Activated T-cell treated with anti-CD3 and anti-CD28 coated beads, Interleukin-2, amount 50 U/mL, for 72 hours (primary cell): Measurements from ENCODE around the gene CNPY1. TPM values are rescaled to one million over a fixed set of nuclear protein-coding genes. Genes with fewer than 3 reads are reported as not detected.

ENCODE experiments used
- ATAC-seq, 2 donors: fragments of 150-1000 bp; cut with Tn5 transposase; replicated peaks in 1 of 2; 2 replicates each; pipeline ENCODE4 v1.10.0; 2021; ENCODE audit warnings: moderate library complexity in 2 of 2, mild to moderate bottlenecking in 1 of 2
- DNase-seq, 2 donors: peaks; one replicate each; pipeline ENCODE4 v3.0.0; 2021 to 2022; ENCODE audit warnings: mixed read lengths in 1 of 2
- H3K27ac Mint-ChIP-seq: one replicate; pipeline ENCODE4 v1.8.0; 2022; ENCODE audit warnings: mild to moderate bottlenecking, moderate library complexity, mixed read lengths
- H3K27me3 Mint-ChIP-seq: one replicate; pipeline ENCODE4 v1.8.0; 2022; ENCODE audit warnings: low read depth, mixed read lengths
- H3K36me3 Mint-ChIP-seq, 2 donors: one replicate each; pipeline ENCODE4 v1.8.0; 2022; ENCODE audit warnings: mixed read lengths in 2 of 2, mild to moderate bottlenecking in 1 of 2; ENCODE audit not compliant: insufficient read depth in 2 of 2
- H3K4me1 Mint-ChIP-seq: one replicate; pipeline ENCODE4 v1.8.0; 2022; ENCODE audit warnings: low read depth, mixed read lengths
- H3K4me3 Mint-ChIP-seq, 2 donors: one replicate each; pipeline ENCODE4 v1.8.0; 2022; ENCODE audit warnings: mild to moderate bottlenecking in 2 of 2, mixed read lengths in 2 of 2, moderate library complexity in 2 of 2
- H3K9me3 Mint-ChIP-seq, 2 donors: one replicate each; pipeline ENCODE4 v1.8.0; 2022; ENCODE audit warnings: mixed read lengths in 2 of 2
- total RNA-seq, 2 donors: library from RNA; stranded (reverse); gene quantifications; one replicate each; pipeline ENCODE4 v1.2.3, GENCODE V29; 2022

The CNPY1 gene
- total RNA-seq, 2 donors from 2014 or later = not detected

DNA sequence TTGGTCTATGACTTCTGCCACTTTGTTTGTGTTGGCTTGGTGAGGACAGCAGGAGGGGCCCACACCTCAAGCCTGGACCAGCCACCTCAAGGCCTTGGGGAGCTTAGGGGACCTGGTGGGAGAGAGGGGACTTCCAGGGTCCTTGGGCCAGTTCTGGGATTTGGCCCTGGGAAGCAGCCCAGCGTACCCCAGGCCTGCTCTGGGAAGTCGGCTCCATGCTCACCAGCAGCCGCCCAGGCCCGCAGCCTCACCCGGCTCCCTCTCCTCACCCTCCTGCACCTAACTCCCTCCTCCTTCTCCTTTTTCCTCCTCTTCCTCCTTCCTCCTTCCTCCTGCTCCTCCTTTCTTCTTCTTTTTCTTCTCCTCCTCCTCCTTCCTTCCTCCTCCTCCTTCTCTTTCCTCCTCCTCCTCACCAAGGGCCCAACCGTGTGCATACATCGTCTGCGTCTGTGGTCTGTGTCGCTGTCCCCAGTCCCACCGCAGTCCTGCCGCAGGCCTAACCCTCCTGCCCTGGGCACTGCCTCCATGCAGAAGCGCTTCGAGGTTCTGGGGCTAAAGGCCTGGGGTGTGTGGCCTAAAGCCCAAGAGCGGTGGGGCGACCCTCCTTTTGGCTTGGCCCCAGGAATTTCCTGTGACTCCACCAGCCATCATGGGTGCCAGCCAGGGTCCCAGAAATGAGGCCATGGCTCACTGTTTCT, 83.1 kb downstream of the CNPY1 start:
- H3K36me3 Mint-ChIP-seq = no peaks in the 10 kb centered on the region
- H3K9me3 Mint-ChIP-seq = no peaks in the 10 kb centered on the region
- peaks cover 78% of the 10 kb centered on the region for H3K27me3 Mint-ChIP-seq

DNA sequence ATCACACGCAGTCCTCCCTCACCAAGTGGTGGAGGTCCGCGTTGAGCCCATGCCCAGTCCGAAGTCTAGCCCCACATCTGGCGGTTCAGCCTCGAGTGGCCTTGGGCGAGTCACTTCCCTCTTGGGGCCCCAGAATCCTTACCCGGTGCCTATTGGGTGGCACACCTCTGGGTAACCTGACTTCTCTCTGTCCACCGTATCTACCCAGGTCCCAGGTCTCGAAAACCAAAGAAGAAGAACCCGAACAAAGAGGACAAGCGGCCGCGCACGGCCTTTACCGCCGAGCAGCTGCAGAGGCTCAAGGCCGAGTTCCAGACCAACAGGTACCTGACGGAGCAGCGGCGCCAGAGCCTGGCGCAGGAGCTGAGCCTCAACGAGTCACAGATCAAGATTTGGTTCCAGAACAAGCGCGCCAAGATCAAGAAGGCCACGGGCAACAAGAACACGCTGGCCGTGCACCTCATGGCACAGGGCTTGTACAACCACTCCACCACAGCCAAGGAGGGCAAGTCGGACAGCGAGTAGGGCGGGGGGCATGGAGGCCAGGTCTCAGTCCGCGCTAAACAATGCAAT, 84.1 kb downstream of the CNPY1 start:
- Mint-ChIP-seq H3K9me3 (no peaks in the 10 kb centered on the region), H3K27ac (no peak overlapping the region), H3K36me3 (no peaks in the 10 kb centered on the region), H3K4me1 (peaks cover 32% of the 10 kb centered on the region), H3K27me3 (peaks cover 72% of the 10 kb centered on the region), H3K4me3 (no peak overlapping the region)
- ATAC-seq = no peak
- DNase-seq = no peak

More for the DNA sequence above, 83.1 kb downstream of the CNPY1 start:
- Mint-ChIP-seq H3K4me3 (no peak overlapping the region), H3K4me1 (peaks cover 32% of the 10 kb centered on the region), H3K27ac (no peak overlapping the region)
- no peak for ATAC-seq
- no peak for DNase-seq

DNA sequence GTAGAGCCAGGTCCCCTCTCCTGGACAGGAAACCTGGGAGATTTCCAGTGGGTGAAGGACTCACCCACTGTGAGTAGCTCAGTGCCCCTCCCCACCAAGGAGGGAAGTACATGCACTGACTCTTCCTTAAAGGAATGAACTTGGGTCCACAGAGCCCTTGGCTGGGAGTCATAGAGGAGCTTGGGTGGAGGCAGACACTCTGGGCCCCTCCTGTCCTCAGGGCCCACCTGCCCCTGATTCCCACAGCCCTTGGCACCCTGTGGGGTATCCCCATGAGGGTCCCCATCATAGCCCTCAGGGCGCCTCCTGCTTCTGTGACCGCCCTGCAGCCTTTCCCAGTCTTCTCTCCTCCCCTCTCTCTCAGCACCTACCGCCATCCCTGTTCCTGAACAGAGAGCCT, 84.7 kb downstream of the CNPY1 start:
- H3K27me3 Mint-ChIP-seq = peaks cover 77% of the 10 kb centered on the region

DNA sequence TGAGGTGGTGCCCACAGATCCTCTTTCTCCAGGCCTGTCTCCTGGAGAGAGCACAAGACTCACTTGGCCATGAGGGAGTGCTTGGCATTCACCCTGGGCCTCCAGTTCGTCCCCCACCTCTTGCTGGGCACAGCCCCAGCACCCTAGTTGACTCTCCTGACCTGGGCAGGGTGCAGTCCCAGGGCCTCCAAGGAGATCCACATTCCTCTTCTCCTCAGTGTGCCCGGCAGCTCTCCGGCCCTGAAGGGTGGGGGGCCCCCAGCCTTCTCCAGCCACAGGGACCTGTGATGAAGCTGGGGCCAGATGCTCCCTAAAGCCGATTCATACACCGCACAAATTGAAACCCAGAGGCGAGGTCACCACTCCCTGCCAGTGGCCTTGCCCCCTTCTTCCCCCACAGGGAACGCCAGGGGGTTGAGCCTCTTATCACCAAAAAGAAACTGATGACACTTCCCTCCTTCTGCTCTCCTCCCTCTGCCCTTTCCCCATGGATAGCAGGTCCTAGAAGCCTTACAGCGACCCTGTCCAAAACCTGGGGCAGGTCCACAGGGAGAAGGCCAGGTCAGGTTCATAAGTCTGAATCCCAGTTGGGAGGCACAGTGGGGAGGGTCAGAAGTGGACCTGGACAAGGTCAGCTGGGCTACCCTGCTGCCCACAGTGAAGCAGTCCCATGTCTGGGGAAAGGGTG, 85.3 kb downstream of the CNPY1 start:
- ATAC-seq (no peak), DNase-seq (no peak)
- Mint-ChIP-seq H3K27me3 (peaks cover 81% of the 10 kb centered on the region), H3K4me3 (no peak overlapping the region), H3K36me3 (no peaks in the 10 kb centered on the region), H3K27ac (no peak overlapping the region), H3K4me1 (peaks cover 42% of the 10 kb centered on the region), H3K9me3 (no peaks in the 10 kb centered on the region)

More for the DNA sequence above, 84.7 kb downstream of the CNPY1 start:
- no peak overlapping the region for H3K4me3 Mint-ChIP-seq
- H3K9me3 Mint-ChIP-seq = no peaks in the 10 kb centered on the region
- H3K36me3 Mint-ChIP-seq = no peaks in the 10 kb centered on the region
- peaks cover 37% of the 10 kb centered on the region for H3K4me1 Mint-ChIP-seq
- no peak for DNase-seq
- no peak for ATAC-seq
- H3K27ac Mint-ChIP-seq = no peak overlapping the region

DNA sequence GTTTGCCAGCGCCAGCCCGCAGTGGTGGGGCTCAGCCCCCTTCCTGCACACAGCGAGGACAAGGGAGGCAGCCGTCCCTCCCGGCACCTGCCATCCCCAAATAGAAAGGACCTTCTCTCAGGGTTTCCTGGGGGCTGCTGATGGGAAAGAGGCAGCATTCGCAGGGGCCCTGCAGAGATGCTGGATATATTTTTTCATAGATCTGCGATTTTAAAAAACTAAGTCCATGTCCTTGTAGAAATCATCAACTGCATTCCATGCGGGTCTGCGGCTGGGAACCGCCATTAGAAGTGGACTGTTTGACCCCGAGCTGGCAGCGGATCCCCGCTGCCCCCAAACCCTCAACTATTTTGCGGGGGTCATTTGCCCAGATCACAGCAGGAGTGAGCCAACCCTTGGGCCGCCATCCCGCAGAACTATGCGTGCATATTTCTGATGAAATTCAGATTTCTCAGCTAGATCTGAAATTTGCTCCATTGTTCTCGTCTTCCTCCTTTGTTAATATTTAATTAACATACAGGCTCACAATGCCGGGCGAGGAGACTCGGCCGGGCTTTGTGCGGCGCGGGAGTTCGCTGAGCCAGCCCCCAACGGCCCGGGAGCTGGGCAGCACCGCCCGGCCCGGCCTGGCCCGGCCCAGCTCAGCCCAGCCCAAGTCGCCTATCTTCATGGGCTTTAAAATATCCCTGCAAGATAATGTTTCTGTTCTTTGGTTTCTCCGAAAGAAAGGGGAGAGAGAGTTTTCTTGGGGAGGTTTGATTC, 86.5 kb downstream of the CNPY1 start:
- peak overlapping the region; percentile 60 to 71 for H3K4me3 Mint-ChIP-seq
- no peaks in the 10 kb centered on the region for H3K9me3 Mint-ChIP-seq
- peaks cover 35% of the 10 kb centered on the region for H3K4me1 Mint-ChIP-seq
- H3K36me3 Mint-ChIP-seq = peaks cover 0 to 2% of the 10 kb centered on the region in 2 donors
- peak overlapping the region; percentile 22 for H3K27ac Mint-ChIP-seq
- DNase-seq = no peak
- no peak for ATAC-seq
- H3K27me3 Mint-ChIP-seq = peaks cover 81% of the 10 kb centered on the region

DNA sequence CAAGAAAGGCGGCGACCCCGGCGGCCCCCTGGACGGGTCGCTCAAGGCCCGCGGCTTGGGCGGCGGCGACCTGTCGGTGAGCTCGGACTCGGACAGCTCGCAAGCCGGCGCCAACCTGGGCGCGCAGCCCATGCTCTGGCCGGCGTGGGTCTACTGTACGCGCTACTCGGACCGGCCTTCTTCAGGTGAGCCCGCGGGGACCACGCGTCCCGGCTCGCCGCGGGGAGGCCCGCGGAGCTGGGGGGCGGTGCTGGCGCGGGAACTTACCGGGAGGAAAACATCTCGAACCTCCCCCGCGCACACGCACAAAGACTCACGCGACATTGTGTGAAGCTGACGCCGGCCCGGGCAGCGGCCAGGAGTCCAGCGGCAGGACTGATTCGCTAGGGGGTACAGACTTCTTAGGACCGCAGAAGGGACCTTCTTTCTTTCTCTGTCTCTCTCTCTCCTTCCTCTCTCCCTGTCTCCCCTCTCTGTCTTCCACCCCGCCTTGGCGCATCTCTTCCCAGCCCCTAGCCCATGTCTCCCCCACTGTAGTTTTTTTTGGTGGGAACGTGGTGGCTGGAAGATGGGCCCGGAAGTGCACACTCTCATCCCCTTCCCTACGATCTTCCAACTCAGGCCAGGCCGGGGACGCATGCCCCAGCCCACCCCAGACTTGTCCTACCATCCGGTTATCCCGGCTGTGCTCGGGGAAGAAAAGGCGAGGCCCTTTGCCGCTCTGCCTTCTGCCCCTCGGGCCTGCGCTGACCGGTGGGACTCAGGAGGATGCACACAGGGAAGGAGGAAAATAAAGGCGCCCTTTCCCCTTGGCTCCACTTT, 87.3 kb downstream of the CNPY1 start:
- DNase-seq (no peak), ATAC-seq (no peak)
- peak overlapping the region; percentile 22 for H3K27ac Mint-ChIP-seq
- peaks cover 38% of the 10 kb centered on the region for H3K4me1 Mint-ChIP-seq
- no peaks in the 10 kb centered on the region for H3K9me3 Mint-ChIP-seq
- peak overlapping the region; percentile 60 to 71 for H3K4me3 Mint-ChIP-seq
- peaks cover 0 to 2% of the 10 kb centered on the region in 2 donors for H3K36me3 Mint-ChIP-seq
- H3K27me3 Mint-ChIP-seq = peaks cover 81% of the 10 kb centered on the region

DNA sequence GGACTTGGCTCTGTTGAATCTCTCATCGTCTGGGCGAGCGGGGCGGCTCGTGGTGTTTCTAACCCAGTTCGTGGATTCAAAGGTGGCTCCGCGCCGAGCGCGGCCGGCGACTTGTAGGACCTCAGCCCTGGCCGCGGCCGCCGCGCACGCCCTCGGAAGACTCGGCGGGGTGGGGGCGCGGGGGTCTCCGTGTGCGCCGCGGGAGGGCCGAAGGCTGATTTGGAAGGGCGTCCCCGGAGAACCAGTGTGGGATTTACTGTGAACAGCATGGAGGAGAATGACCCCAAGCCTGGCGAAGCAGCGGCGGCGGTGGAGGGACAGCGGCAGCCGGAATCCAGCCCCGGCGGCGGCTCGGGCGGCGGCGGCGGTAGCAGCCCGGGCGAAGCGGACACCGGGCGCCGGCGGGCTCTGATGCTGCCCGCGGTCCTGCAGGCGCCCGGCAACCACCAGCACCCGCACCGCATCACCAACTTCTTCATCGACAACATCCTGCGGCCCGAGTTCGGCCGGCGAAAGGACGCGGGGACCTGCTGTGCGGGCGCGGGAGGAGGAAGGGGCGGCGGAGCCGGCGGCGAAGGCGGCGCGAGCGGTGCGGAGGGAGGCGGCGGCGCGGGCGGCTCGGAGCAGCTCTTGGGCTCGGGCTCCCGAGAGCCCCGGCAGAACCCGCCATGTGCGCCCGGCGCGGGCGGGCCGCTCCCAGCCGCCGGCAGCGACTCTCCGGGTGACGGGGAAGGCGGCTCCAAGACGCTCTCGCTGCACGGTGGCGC, 88.1 kb downstream of the CNPY1 start, which contains the start of gene EN2:
EN2 (plus strand) TSS at position 19 of the 767 bp plus-strand sequence; CDS start at position 268, 249 bp downstream.
- Mint-ChIP-seq H3K9me3 (no peaks in the 10 kb centered on the region), H3K27ac (peak within 1 kb of the TSS; percentile 50), H3K4me3 (peak within 1 kb of the TSS; percentile 79 to 86), H3K4me1 (peaks cover 31% of the 10 kb centered on the region), H3K36me3 (peaks cover 0 to 2% of the 10 kb centered on the region in 2 donors), H3K27me3 (peaks cover 73% of the 10 kb centered on the region)
- ATAC-seq (no peak), DNase-seq (no peak)

DNA sequence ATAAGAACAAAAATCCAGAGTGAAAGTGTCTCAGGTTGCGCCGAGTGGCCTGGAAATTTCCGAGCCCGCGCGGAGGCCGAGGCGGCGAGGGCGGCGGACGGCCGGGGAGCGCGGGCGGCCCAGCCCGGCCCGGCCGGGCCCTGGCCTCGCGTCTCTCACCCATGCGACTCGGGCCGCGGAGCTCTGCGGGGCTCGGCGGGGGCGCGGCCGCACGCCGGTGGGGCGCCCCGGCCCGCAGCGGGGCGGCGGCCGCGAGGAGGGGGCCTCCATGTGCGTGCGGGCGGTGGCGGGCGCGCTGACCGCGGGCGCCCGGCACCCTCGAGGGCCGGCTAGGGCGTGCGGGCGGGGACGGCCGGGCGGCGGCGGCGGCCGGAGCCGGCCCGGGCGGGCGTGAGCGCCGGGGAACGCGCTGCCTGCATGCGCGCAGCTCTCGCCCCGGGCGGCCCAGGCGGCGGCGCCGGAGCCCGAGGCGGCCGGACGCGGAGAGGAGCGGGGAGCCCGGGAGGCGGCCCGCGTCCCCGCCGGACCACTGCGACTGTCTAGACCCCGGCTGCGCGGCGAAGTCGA, 88.7 kb downstream of the CNPY1 start:
- Mint-ChIP-seq H3K4me3 (peak overlapping the region; percentile 79 to 86), H3K36me3 (peaks cover 0 to 2% of the 10 kb centered on the region in 2 donors), H3K27ac (no peak overlapping the region), H3K27me3 (peaks cover 74% of the 10 kb centered on the region), H3K4me1 (peaks cover 31% of the 10 kb centered on the region), H3K9me3 (no peaks in the 10 kb centered on the region)
- ATAC-seq (peak; percentile 32 to 35), DNase-seq (no peak)

DNA sequence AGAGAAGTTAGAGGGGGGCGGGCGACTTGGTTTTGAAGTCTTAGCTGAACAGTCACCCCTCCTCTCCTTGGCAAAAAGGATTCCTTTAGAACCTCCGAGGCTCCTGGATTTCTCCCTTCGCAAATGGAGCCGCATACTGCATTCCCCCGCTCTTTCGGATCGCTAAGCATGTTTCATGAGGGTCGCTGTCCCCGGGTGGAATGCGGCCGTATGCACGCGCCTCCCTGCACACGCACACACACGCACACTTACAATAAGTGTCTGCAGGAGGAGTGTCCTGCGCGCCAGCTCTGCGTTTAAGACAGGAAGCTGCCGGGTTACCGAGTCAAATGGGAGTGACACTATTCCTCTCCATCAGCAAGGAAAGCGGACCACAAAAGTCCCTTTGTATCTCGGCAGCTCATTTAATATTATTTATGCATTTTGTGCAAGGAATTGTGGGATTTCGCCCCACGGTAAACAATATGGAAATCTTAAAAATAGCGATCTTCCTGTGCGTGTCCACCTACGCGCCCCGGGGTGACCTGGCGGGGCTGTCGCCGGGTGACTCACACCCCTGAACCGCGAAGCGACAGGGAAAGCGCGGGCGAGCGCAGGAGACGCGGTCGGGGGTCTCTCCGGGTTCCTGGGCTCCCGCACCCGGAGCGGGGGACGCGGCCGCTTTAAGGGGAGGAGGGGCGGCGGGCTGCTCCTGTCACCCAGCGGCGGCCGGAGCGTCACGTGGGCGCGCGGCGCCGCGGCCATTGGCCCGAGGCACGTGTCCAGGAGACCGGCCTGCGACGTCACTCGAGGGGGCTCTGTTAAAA, 89.4 kb downstream of the CNPY1 start:
- Mint-ChIP-seq H3K36me3 (peaks cover 0 to 2% of the 10 kb centered on the region in 2 donors), H3K27me3 (peaks cover 74% of the 10 kb centered on the region), H3K4me1 (peaks cover 31% of the 10 kb centered on the region), H3K4me3 (peak overlapping the region; percentile 79 to 86), H3K27ac (peak overlapping the region; percentile 50), H3K9me3 (no peaks in the 10 kb centered on the region)
- ATAC-seq (peak; percentile 37 to 39), DNase-seq (peak in 1 of 2 donors; percentile 52)

DNA sequence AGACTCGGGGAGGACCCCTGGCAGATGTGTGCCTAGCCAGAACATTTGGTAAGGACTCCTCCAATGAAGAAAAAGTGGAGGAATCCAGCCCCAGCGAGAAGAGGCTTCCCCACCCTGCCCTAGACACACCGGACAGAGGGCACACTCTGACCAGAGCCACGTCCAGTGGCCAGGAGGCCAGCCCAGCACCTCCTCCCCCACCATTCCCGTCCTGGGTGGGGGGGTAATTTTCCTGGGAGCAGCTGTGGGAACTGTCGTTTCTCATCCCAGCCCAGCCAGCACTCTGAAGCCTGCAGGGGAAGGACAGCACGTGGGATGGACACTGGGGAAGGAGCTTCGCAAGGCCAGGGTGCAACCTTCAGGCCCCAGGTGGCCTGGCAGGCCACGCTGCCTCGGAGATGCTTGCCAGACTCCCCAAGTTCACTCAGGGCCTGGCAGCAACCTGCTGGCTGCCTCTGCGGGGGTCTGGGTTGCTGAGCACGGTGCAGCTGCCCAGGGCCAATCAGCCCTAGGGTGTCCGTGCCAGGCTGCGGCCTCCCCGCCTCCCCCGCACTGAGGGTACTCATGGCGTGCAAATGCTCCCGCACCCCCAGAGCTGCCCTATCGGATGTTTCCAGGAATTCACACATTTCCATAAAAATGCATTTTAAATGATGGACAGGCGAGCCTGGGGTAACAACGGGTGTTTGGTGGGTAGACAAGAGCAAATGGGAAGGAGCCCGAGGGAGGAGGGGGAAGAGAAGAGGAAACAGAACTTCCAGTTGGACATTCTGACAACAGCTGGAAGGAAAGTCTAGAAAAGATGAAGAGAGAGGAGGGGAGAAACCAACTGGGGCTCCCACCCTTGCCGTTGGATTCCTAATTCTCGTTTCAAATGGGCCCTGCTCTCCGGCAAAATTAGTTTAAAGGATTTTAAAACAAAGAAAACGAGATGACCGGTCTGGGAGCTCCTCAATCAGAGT, 90.3 kb downstream of the CNPY1 start:
- Mint-ChIP-seq H3K27ac (no peak overlapping the region), H3K4me1 (peaks cover 32% of the 10 kb centered on the region), H3K9me3 (no peaks in the 10 kb centered on the region), H3K4me3 (peak overlapping the region; percentile 79 to 86), H3K27me3 (peaks cover 74% of the 10 kb centered on the region), H3K36me3 (peaks cover 0 to 2% of the 10 kb centered on the region in 2 donors)
- no peak for ATAC-seq
- DNase-seq = no peak
